HL-60 (cell line): ENCODE data around the gene KRTAP10-7.
"Not testable (repeated sequence)": the region's sequence is repeated elsewhere in the genome, so short reads cannot be mapped to it uniquely, and the experiment has no call there.

Source experiments
- DNase-seq, 2 experiments: peaks; one replicate each; pipeline ENCODE4 v3.0.0-alpha.2; 2010 to 2020; ENCODE audit warnings: low read depth in 1 of 2, low spot score in 1 of 2
- H3K27ac ChIP-seq: fragments of 250-450 bp; sonication (Bioruptor Pico); replicated peaks from 2 replicates; pipeline ENCODE4 v1.5.1; 2020; ENCODE audit warnings: mild to moderate bottlenecking, moderate library complexity
- H3K27me3 ChIP-seq: fragments of 250-450 bp; sonication (Bioruptor Pico); 2 replicates; pipeline ENCODE4 v1.5.1; 2021; ENCODE audit warnings: mild to moderate bottlenecking, moderate library complexity; ENCODE audit not compliant: insufficient read depth, poor library complexity, severe bottlenecking
- H3K4me3 ChIP-seq: replicated peaks from 2 replicates; pipeline ENCODE4 v1.5.1; 2011; ENCODE audit warnings: mild to moderate bottlenecking, control low read depth, low read length; ENCODE audit not compliant: insufficient read depth
- CTCF ChIP-seq: IDR thresholded peaks from one replicate; pipeline ENCODE4 v1.5.1; 2011; ENCODE audit warnings: low read length, control low read depth, inconsistent platforms; ENCODE audit not compliant: insufficient read depth
- GABPA ChIP-seq: IDR thresholded peaks from 2 replicates; pipeline ENCODE4 v1.6.1; 2012; ENCODE audit warnings: low read depth
- POLR2AphosphoS5 ChIP-seq: IDR thresholded peaks from 2 replicates; pipeline ENCODE4 v1.6.1; 2012; ENCODE audit warnings: low read depth
- REST ChIP-seq: IDR thresholded peaks from 2 replicates; pipeline ENCODE4 v1.6.1; 2012; ENCODE audit warnings: low read depth; ENCODE audit not compliant: insufficient replicate concordance
- SPI1 ChIP-seq: IDR thresholded peaks from 2 replicates; pipeline ENCODE4 v1.6.1; 2012; ENCODE audit warnings: low read depth, mild to moderate bottlenecking, borderline replicate concordance

KRTAP10-7 gene

DNA sequence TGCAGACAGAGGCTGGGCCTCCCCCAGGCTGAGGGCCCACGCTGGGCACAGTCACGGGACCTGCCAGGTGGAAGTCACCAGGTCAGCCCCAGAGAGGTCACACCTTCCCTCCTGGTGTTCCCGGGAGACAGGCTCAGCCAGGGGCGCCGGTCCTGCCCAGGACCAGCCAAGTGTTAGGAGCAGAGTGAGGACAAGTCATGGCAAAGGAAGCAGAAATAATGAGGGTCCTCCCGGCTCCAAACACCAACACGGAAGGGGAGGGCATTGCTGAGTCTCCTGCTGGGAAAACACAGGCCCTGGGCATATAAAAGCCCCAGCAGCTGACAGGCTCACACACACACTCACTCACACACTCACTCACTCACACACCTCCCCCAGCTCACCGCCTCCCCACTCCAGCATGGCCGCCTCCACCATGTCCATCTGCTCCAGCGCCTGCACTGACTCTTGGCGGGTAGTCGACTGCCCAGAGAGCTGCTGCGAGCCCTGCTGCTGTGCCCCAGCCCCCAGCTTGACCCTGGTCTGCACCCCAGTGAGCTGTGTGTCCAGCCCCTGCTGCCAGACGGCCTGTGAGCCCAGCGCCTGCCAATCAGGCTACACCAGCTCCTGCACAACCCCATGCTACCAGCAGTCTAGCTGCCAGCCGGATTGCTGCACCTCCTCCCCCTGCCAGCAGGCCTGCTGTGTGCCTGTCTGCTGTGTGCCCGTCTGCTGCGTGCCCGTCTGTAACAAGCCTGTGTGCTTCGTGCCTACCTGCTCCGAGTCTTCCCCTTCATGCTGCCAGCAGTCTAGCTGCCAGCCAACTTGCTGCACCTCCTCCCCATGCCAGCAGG lies 36.8 kb downstream of the KRTAP10-7 start, which contains the start of gene KRTAP10-10:
TSS of gene KRTAP10-10 (plus strand) at position 339 of the 833 bp plus-strand sequence. CDS start at position 401, 62 bp downstream.
- TF ChIP-seq CTCF: no peak
- TF ChIP-seq SPI1: no peak
- no peak for TF ChIP-seq GABPA
- no peak for TF ChIP-seq REST
- TF ChIP-seq POLR2AphosphoS5: no peak
- Histone ChIP-seq H3K4me3 (no peak within 1 kb of the TSS), H3K27me3 (no peaks in the 10 kb centered on the region), H3K27ac (no peak within 1 kb of the TSS)
- no peak for DNase-seq

GRCh38 chr21:44637851-44638348 lies 37.5 kb downstream of the KRTAP10-7 start:
- H3K4me3 ChIP-seq, H3K27ac ChIP-seq, H3K27me3 ChIP-seq, DNase-seq: not testable (repeated sequence)

- not testable (repeated sequence) for H3K4me3 ChIP-seq, H3K27ac ChIP-seq, H3K27me3 ChIP-seq, DNase-seq
These were observed 38.3 kb downstream of the KRTAP10-7 start for GRCh38 chr21:44638506-44639330.

DNA sequence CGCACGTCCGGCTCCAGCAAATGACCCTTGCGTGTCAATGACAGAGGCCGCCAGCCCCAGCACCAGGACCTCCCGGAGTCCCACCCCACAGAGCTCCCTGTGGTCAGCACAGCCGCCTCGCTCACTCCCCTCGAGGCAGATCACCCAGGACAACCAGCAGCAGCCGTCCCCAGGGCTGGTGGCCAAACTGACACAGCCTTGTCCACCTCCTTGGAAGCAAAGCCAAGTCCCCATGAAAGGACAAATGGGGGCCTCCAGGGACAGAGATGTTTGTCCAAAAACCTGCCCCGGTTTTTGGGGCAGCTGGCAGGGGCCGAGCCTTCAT lies 38.9 kb downstream of the KRTAP10-7 start:
- no peak for DNase-seq
- H3K27me3 ChIP-seq: no peaks in the 10 kb centered on the region
- H3K27ac ChIP-seq: no peak overlapping the region
- H3K4me3 ChIP-seq: no peak overlapping the region
- TF ChIP-seq GABPA (no peak), REST (no peak), POLR2AphosphoS5 (no peak), CTCF (no peak), SPI1 (no peak)
